ENCODE measurements around the gene LAMC2. TPM values are rescaled to one million over a fixed set of nuclear protein-coding genes. Genes with fewer than 3 reads are reported as not detected.

LAMC2 gene
- total and polyA plus RNA-seq, 2 experiments from 2014 or later = 1.9 to 2.7 TPM

- in situ Hi-C loops (cut with MboI) = no loop called here
- TF ChIP-seq EZH2 (IDR thresholded peaks at IDR 0.05; ENCODE audit: insufficient read depth, poor library complexity, severe bottlenecking) = no peak
- Histone ChIP-seq H3K9ac (peak overlapping the region; percentile 47), H3K27me3 (replicated peaks; ENCODE audit: insufficient read depth) (no peaks in the 10 kb centered on the region), H3K4me1 (ENCODE audit: insufficient read depth) (peaks cover 83% of the 10 kb centered on the region), H4K20me1 (ENCODE audit: insufficient read depth) (no peaks in the 10 kb centered on the region), H3F3A (ENCODE audit: insufficient read depth) (peaks cover 78% of the 10 kb centered on the region), H3K4me3 (peak overlapping the region; percentile 1; the same call in 1 of the 2 replicates), H3K9me3 (ENCODE audit: low read depth) (no peaks in the 10 kb centered on the region), H3K9me2 (ENCODE audit: insufficient read depth) (no peaks in the 10 kb centered on the region), H3K4me2 (ENCODE audit: unreplicated experiment) (peak overlapping the region; percentile 40), H3K36me3 (ENCODE audit: low read depth) (no peaks in the 10 kb centered on the region), H3K27ac (peak overlapping the region; percentile 100), H3K79me2 (ENCODE audit: insufficient read depth) (no peaks in the 10 kb centered on the region), H2AFZ (peak overlapping the region; percentile 56)
- 2 to 5% methylated on average over 3 of the region's 3 CpGs for WGBS, 2 experiments (ENCODE audit: low coverage in 1 of 2, low lambda C conversion rate in 2 of 2, missing lambda C conversion rate in 2 of 2)
- peak; percentile 85 for DNase-seq
These were observed 55.4 kb downstream of the LAMC2 start for GRCh38 chr1:183241471-183241870.

- in situ Hi-C loops (cut with MboI) = no loop called here
- H3K9me3 ChIP-seq (ENCODE audit: low read depth) = no peaks in the 10 kb centered on the region
- DNase-seq = no peak
- H3K79me2 ChIP-seq (ENCODE audit: insufficient read depth) = no peaks in the 10 kb centered on the region
- H3K9ac ChIP-seq = 0 out of 2 replicates have a peak overlapping the region, but pooled peaks have one; percentile 47
- H3K27me3 ChIP-seq (replicated peaks; ENCODE audit: insufficient read depth) = no peaks in the 10 kb centered on the region
- H3K4me3 ChIP-seq = no peak overlapping the region
- peaks cover 75% of the 10 kb centered on the region for H3K4me1 ChIP-seq (ENCODE audit: insufficient read depth)
- H3K36me3 ChIP-seq (ENCODE audit: low read depth) = no peaks in the 10 kb centered on the region
- 44 to 47% methylated on average over 3 of the region's 3 CpGs for WGBS, 2 experiments (ENCODE audit: low coverage in 1 of 2, low lambda C conversion rate in 2 of 2, missing lambda C conversion rate in 2 of 2)
- H3K27ac ChIP-seq = peak overlapping the region; percentile 100
- H3K9me2 ChIP-seq (ENCODE audit: insufficient read depth) = no peaks in the 10 kb centered on the region
- H4K20me1 ChIP-seq (ENCODE audit: insufficient read depth) = no peaks in the 10 kb centered on the region
- peak overlapping the region; percentile 56; the same call in 1 of the 2 replicates for H2AFZ ChIP-seq
- H3K4me2 ChIP-seq (ENCODE audit: unreplicated experiment) = peak overlapping the region; percentile 40
- H3F3A ChIP-seq (ENCODE audit: insufficient read depth) = peaks cover 67% of the 10 kb centered on the region
- no peak for TF ChIP-seq EZH2 (IDR thresholded peaks at IDR 0.05; ENCODE audit: insufficient read depth, poor library complexity, severe bottlenecking)
- TF ChIP-seq EZH2phosphoT487 (IDR thresholded peaks at IDR 0.05; ENCODE audit: insufficient read depth, low read depth) = no peak
These were observed 56.5 kb downstream of the LAMC2 start for GRCh38 chr1:183242556-183242955.

GRCh38 chr1:183243161-183244050 lies 57.3 kb downstream of the LAMC2 start:
- no peaks in the 10 kb centered on the region for H3K79me2 ChIP-seq (ENCODE audit: insufficient read depth)
- H2AFZ ChIP-seq = 0 out of 2 replicates have a peak overlapping the region, but pooled peaks have one; percentile 28
- no peaks in the 10 kb centered on the region for H3K27me3 ChIP-seq (replicated peaks; ENCODE audit: insufficient read depth)
- in situ Hi-C loops (cut with MboI) = no loop called here
- TF ChIP-seq EZH2 (IDR thresholded peaks at IDR 0.05; ENCODE audit: insufficient read depth, poor library complexity, severe bottlenecking) (no peak), EZH2phosphoT487 (IDR thresholded peaks at IDR 0.05; ENCODE audit: insufficient read depth, low read depth) (no peak)
- H3K9me2 ChIP-seq (ENCODE audit: insufficient read depth) = no peaks in the 10 kb centered on the region
- 42 to 46% methylated on average over 5 of the region's 5 CpGs for WGBS, 2 experiments (ENCODE audit: low coverage in 1 of 2, low lambda C conversion rate in 2 of 2, missing lambda C conversion rate in 2 of 2)
- H3K4me2 ChIP-seq (ENCODE audit: unreplicated experiment) = peak overlapping the region; percentile 40
- DNase-seq = peak; percentile 60
- peaks cover 66% of the 10 kb centered on the region for H3K4me1 ChIP-seq (ENCODE audit: insufficient read depth)
- H3K9ac ChIP-seq = no peak overlapping the region
- no peaks in the 10 kb centered on the region for H3K36me3 ChIP-seq (ENCODE audit: low read depth)
- no peak overlapping the region for H3K4me3 ChIP-seq
- peak overlapping the region; percentile 100 for H3K27ac ChIP-seq
- H3K9me3 ChIP-seq (ENCODE audit: low read depth) = no peaks in the 10 kb centered on the region
- H4K20me1 ChIP-seq (ENCODE audit: insufficient read depth) = no peaks in the 10 kb centered on the region
- H3F3A ChIP-seq (ENCODE audit: insufficient read depth) = peaks cover 59% of the 10 kb centered on the region

- Histone ChIP-seq H3K4me2 (ENCODE audit: unreplicated experiment) (peak overlapping the region; percentile 3), H3K9me2 (ENCODE audit: insufficient read depth) (no peaks in the 10 kb centered on the region), H3K9me3 (ENCODE audit: low read depth) (no peaks in the 10 kb centered on the region), H3F3A (ENCODE audit: insufficient read depth) (peaks cover 48% of the 10 kb centered on the region), H4K20me1 (ENCODE audit: insufficient read depth) (no peaks in the 10 kb centered on the region), H3K4me1 (ENCODE audit: insufficient read depth) (peaks cover 56% of the 10 kb centered on the region), H3K9ac (no peak overlapping the region), H3K27me3 (replicated peaks; ENCODE audit: insufficient read depth) (no peaks in the 10 kb centered on the region), H3K27ac (peak overlapping the region; percentile 100), H2AFZ (no peak overlapping the region), H3K36me3 (ENCODE audit: low read depth) (no peaks in the 10 kb centered on the region), H3K4me3 (no peak overlapping the region), H3K79me2 (ENCODE audit: insufficient read depth) (no peaks in the 10 kb centered on the region)
- peak; percentile 67 for DNase-seq
- TF ChIP-seq EZH2phosphoT487 (IDR thresholded peaks at IDR 0.05; ENCODE audit: insufficient read depth, low read depth) (no peak), EZH2 (IDR thresholded peaks at IDR 0.05; ENCODE audit: insufficient read depth, poor library complexity, severe bottlenecking) (no peak)
- in situ Hi-C loops (cut with MboI) = no loop called here
- 12 to 32% methylated on average over 1 of the region's 1 CpG for WGBS, 2 experiments (ENCODE audit: low coverage in 1 of 2, low lambda C conversion rate in 2 of 2, missing lambda C conversion rate in 2 of 2)
These were observed 58.4 kb downstream of the LAMC2 start for GRCh38 chr1:183244466-183244865.
